Cardiac muscle cell (in vitro differentiated cells and primary cell): ENCODE measurements around the gene MED13L. TPM values are rescaled to one million over a fixed set of nuclear protein-coding genes. Genes with fewer than 3 reads are reported as not detected.

Experiments used
- DNase-seq, 2 donors: peaks; one replicate each; pipeline versions ENCODE4 v3.0.0 to v3.0.0-alpha.2; 2010 to 2017; ENCODE audit warnings: low read depth in 1 of 2, low spot score in 1 of 2
- H3K27ac ChIP-seq: fragments of 200-600 bp; sonication (generic); 2 replicates; pipeline ENCODE4 v1.5.1; 2016
- H3K27me3 ChIP-seq: fragments of 200-600 bp; sonication (generic); 2 replicates; pipeline ENCODE4 v1.6.0; 2016; ENCODE audit warnings: control low read depth
- H3K36me3 ChIP-seq: fragments of 200-600 bp; sonication (generic); 2 replicates; pipeline ENCODE4 v1.5.1; 2016; ENCODE audit warnings: control low read depth
- H3K4me1 ChIP-seq: fragments of 200-600 bp; sonication (generic); 2 replicates; pipeline ENCODE4 v1.8.1; 2017; ENCODE audit warnings: low read depth, mild to moderate bottlenecking, mixed run types
- H3K4me3 ChIP-seq: fragments of 200-600 bp; sonication (generic); 2 replicates; pipeline ENCODE4 v1.5.1; 2016; ENCODE audit warnings: mild to moderate bottlenecking
- H3K9me3 ChIP-seq: fragments of 200-600 bp; sonication (generic); 2 replicates; pipeline ENCODE4 v1.5.1; 2017; ENCODE audit warnings: low read depth, mild to moderate bottlenecking, control low read depth
- CTCF ChIP-seq: IDR thresholded peaks from 2 replicates; pipeline ENCODE4 v1.5.1; 2012; ENCODE audit warnings: low read depth, mild to moderate bottlenecking, low read length
- polyA plus RNA-seq: library from polyadenylated mRNA; unstranded; fragments of >200 nt; fragmentation: Nextera tagmentation; extraction: Ambion mirVana; gene quantifications from 2 replicates; pipeline ENCODE4 v1.2.1, GENCODE V29; 2016
- total RNA-seq: library from RNA; depleted of rRNA; stranded (reverse); fragments of >200 nt; gene quantifications from 2 replicates; pipeline ENCODE4 v1.2.3, GENCODE V29; 2016

MED13L gene
- total and polyA plus RNA-seq, 2 experiments from 2014 or later: 31.3 to 94.3 TPM

GRCh38 chr12:116148844-116149243 is 128.6 kb downstream of the MED13L start:
- Histone ChIP-seq H3K27ac (peak overlapping the region; percentile 25), H3K36me3 (no peaks in the 10 kb centered on the region), H3K4me1 (peaks cover 71% of the 10 kb centered on the region), H3K4me3 (no peak overlapping the region), H3K9me3 (no peaks in the 10 kb centered on the region), H3K27me3 (no peaks in the 10 kb centered on the region)
- no peak for DNase-seq
- TF ChIP-seq CTCF: no peak

GRCh38 chr12:116146386-116146785 is 131.1 kb downstream of the MED13L start:
- no peak for DNase-seq
- H3K4me1 ChIP-seq: peaks cover 72% of the 10 kb centered on the region
- H3K27ac ChIP-seq: no peak overlapping the region
- H3K27me3 ChIP-seq: no peaks in the 10 kb centered on the region
- no peak overlapping the region for H3K4me3 ChIP-seq
- H3K9me3 ChIP-seq: no peaks in the 10 kb centered on the region
- H3K36me3 ChIP-seq: no peaks in the 10 kb centered on the region
- no peak for TF ChIP-seq CTCF

GRCh38 chr12:116145451-116145850 is 132.0 kb downstream of the MED13L start:
- no peak overlapping the region for H3K4me3 ChIP-seq
- no peak for TF ChIP-seq CTCF

GRCh38 chr12:116144384-116144783 is 133.1 kb downstream of the MED13L start:
- Histone ChIP-seq H3K27ac (peak overlapping the region; percentile 78), H3K4me3 (no peak overlapping the region), H3K36me3 (no peaks in the 10 kb centered on the region), H3K9me3 (no peaks in the 10 kb centered on the region), H3K4me1 (peaks cover 64% of the 10 kb centered on the region), H3K27me3 (no peaks in the 10 kb centered on the region)
- TF ChIP-seq CTCF: no peak
- no peak for DNase-seq

More at GRCh38 chr12:116145451-116145850, 132.0 kb downstream of the MED13L start:
- DNase-seq: no peak
- H3K27ac ChIP-seq: no peak overlapping the region
- H3K27me3 ChIP-seq: no peaks in the 10 kb centered on the region
- H3K4me1 ChIP-seq: peaks cover 67% of the 10 kb centered on the region
- no peaks in the 10 kb centered on the region for H3K36me3 ChIP-seq
- H3K9me3 ChIP-seq: no peaks in the 10 kb centered on the region

GRCh38 chr12:116143909-116144308 is 133.6 kb downstream of the MED13L start:
- Histone ChIP-seq H3K36me3 (no peaks in the 10 kb centered on the region), H3K27ac (peak overlapping the region; percentile 78), H3K4me3 (no peak overlapping the region), H3K27me3 (no peaks in the 10 kb centered on the region), H3K4me1 (peaks cover 61% of the 10 kb centered on the region), H3K9me3 (no peaks in the 10 kb centered on the region)
- peak; percentile 44 to 62 for DNase-seq
- TF ChIP-seq CTCF: no peak
